ENCODE measurements around the gene KPNA1.

- TF ChIP-seq EZH2phosphoT487 (IDR thresholded peaks at IDR 0.05; ENCODE audit: insufficient read depth, low read depth) (no peak), EZH2 (IDR thresholded peaks at IDR 0.05; ENCODE audit: insufficient read depth, poor library complexity, severe bottlenecking) (no peak)
Measured at GRCh38 chr3:122398920-122399319, 115.8 kb downstream of the KPNA1 start.

Measured in GM23248 (cell line).